Measurements from ENCODE around the gene ZNF862.

DNA sequence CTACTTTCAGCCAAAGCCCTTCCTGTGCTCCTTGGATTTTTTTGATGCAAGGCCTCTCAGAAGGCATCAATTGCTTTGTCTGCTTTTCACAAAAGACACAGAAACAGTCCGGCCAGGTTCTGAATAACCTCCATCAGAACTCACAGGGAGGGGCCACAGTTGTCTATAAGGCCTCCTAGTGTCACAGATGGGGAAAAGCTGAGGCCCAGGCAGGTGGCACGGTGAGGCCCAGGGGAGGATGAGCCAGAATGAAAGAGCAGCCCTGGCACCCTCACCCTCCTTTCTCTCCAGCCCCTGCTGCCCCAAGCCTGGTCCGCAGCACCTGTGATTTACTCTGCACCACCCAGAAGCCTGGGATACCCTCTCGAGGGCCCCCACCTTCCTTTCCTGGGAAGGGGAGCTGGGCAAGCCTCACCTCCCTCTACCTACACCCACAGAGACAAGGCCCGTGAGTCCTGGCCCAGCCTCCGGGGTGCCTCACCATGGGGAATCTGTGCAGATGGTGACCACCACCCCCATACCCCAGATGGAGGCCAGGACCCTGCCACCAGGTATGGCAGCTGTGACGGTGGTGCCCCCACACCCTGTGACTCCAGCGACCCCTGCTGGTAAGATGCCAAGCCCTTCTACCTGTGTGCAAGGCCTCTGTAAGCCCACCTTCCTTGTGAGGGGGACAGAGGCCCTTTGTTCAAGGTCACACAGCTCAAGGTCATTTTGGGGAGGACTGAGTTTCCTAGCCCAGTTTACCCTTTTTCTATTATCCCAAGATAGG lies 38.6 kb upstream of the ZNF862 start:
- TF ChIP-seq, protein P1, sequence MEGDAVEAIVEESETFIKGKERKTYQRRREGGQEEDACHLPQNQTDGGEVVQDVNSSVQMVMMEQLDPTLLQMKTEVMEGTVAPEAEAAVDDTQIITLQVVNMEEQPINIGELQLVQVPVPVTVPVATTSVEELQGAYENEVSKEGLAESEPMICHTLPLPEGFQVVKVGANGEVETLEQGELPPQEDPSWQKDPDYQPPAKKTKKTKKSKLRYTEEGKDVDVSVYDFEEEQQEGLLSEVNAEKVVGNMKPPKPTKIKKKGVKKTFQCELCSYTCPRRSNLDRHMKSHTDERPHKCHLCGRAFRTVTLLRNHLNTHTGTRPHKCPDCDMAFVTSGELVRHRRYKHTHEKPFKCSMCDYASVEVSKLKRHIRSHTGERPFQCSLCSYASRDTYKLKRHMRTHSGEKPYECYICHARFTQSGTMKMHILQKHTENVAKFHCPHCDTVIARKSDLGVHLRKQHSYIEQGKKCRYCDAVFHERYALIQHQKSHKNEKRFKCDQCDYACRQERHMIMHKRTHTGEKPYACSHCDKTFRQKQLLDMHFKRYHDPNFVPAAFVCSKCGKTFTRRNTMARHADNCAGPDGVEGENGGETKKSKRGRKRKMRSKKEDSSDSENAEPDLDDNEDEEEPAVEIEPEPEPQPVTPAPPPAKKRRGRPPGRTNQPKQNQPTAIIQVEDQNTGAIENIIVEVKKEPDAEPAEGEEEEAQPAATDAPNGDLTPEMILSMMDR (IDR thresholded peaks at IDR 0.05), result no peak
- TF ChIP-seq POLR2A (IDR thresholded peaks at IDR 0.05), result no peak
